ENCODE data around the gene CFAP69.
A peak's percentile ranks its signal among the peaks of the same experiment; 100 is the strongest.

CFAP69 gene, protein sequence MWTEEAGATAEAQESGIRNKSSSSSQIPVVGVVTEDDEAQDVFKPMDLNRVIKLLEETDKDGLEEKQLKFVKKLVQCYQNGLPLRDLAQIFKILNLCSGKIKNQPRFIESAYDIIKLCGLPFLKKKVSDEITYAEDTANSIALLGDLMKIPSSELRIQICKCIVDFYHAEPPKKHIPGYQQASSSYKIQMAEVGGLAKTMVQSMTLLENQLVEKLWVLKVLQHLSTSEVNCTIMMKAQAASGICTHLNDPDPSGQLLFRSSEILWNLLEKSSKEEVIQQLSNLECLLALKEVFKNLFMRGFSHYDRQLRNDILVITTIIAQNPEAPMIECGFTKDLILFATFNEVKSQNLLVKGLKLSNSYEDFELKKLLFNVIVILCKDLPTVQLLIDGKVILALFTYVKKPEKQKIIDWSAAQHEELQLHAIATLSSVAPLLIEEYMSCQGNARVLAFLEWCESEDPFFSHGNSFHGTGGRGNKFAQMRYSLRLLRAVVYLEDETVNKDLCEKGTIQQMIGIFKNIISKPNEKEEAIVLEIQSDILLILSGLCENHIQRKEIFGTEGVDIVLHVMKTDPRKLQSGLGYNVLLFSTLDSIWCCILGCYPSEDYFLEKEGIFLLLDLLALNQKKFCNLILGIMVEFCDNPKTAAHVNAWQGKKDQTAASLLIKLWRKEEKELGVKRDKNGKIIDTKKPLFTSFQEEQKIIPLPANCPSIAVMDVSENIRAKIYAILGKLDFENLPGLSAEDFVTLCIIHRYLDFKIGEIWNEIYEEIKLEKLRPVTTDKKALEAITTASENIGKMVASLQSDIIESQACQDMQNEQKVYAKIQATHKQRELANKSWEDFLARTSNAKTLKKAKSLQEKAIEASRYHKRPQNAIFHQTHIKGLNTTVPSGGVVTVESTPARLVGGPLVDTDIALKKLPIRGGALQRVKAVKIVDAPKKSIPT

DNA sequence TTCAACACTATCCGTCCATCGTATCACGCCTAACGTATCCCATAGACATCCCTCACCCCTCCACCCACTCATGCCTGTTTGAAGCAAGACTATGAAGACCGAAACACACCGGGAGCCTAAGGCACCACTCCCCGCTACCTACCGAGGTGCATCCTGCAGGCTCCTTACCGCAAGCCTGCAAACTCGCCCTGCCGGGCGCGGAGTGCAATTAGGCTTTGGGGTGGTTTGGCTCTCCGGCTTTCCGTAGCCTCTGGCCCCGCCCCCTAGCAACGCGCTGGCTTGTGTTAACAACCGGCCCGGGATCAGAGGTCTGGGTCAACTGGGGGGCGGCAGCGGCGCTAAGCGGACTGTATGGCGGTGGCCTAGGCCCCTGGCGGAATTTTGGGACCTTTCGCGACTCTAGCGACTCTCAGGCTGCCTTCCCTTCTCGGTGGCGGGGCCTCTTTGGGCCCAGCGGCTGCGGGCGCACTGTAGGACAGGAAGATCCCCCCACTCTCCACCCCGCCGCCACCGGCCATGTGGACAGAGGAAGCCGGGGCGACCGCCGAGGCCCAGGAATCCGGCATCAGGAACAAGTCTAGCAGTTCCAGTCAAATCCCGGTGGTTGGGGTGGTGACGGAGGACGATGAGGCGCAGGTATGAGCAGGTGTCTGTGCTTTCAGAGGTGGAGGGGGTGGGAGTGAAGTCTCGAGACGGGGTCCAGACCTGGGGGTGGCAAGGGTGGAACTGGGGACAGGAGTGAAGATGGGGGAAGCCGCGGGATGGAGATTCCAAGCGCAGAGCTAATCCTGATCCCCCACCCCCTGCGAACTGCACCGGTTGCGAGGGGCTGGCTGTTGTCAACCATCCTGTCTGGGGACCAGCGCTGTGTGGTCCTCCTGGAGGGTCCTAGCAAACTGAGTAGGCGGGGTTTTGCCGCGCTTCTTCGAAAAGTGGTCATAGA is at the start of gene CFAP69:
Gene CFAP69, plus strand, starts transcription at position 266 of the 943 bp plus-strand sequence. Its CDS starts 251 bp downstream, at position 517.
- H3K27ac ChIP-seq (ENCODE audit: low read depth, low read length), result no peak within 1 kb of the TSS
- peak within 1 kb of the TSS; percentile 94 to 96 for H3K4me3 ChIP-seq (ENCODE audit: low read depth in 1 of 2, low read length in 2 of 2)
- H3K9me3 ChIP-seq (ENCODE audit: control insufficient read depth in 1 of 2, low read length in 2 of 2), result no peaks in the 10 kb centered on the region
- no peaks in the 10 kb centered on the region for H3K36me3 ChIP-seq (ENCODE audit: control insufficient read depth in 1 of 2, insufficient read depth in 2 of 2, low read length in 2 of 2)
- no peaks in the 10 kb centered on the region for H3K27me3 ChIP-seq (ENCODE audit: control insufficient read depth in 1 of 2, insufficient read depth in 2 of 2, low read length in 2 of 2)
- peak within 1 kb of the TSS; percentile 83 to 84 for H3K9ac ChIP-seq (ENCODE audit: low read depth in 1 of 2, low read length in 2 of 2)
- H3K4me1 ChIP-seq (ENCODE audit: control insufficient read depth in 1 of 2, insufficient read depth in 2 of 2, low read length in 2 of 2), result peaks cover 15 to 24% of the 10 kb centered on the region in 2 donors

DNA sequence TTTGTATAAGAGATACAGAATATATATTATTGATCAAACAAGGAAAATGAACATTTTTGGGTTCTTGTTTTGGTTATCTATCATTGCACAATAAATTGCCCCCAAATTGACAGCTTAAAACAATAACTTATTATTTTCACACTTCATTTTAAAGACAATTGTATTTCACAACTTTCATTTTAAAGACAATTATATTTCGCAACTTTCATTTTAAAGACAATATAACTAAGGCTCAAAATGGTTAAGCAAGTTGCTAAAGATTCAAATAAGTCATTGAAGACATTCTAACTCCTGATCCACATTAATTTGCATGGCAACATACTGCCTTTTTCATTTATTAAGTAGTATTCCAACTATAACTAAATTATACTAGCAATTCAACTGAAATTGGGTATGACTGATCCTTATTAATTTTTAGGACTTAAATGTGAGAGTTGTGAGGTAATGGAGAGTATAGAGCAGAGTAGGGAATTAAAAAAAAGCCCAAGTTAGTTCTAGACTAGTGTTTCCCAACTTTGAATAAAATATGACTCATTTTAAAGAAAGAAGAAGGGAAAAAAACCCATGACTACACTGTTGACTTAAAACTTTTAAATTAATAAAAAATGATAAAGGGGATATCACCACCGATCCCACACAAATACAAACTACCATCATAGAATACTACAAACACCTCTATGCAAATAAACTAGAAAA is 43.3 kb upstream of the CFAP69 start:
- H3K36me3 ChIP-seq (ENCODE audit: control insufficient read depth in 1 of 2, insufficient read depth in 2 of 2, low read length in 2 of 2), result no peaks in the 10 kb centered on the region

DNA sequence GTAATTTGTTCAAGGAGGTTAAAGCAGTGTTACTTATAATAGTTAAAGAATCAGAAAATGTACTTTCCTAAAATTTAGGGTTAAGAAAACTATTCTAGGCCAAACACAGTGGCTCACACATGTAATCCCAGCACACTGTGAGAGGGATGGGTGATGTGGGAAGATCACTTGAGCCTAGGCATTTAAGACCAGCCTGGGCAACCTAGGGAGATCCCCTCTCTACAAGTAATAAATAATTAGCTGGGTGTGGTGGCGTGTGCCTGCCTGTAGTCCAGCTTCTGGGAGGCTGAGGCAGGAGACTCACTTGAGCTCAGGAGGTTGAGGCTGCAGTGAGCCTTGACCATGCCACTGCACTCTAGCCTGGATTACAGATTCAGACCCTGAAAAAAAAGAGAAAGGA is 37.0 kb upstream of the CFAP69 start:
- H3K4me1 ChIP-seq (ENCODE audit: control insufficient read depth in 1 of 2, insufficient read depth in 2 of 2, low read length in 2 of 2), result peaks cover 5 to 8% of the 10 kb centered on the region in 2 donors

More for the DNA sequence above, 43.3 kb upstream of the CFAP69 start:
- H3K27me3 ChIP-seq (ENCODE audit: control insufficient read depth in 1 of 2, insufficient read depth in 2 of 2, low read length in 2 of 2), result no peaks in the 10 kb centered on the region
- H3K9me3 ChIP-seq (ENCODE audit: control insufficient read depth in 1 of 2, low read length in 2 of 2), result no peaks in the 10 kb centered on the region
- H3K27ac ChIP-seq (ENCODE audit: low read depth, low read length), result no peak overlapping the region
- no peaks in the 10 kb centered on the region for H3K4me1 ChIP-seq (ENCODE audit: control insufficient read depth in 1 of 2, insufficient read depth in 2 of 2, low read length in 2 of 2)
- no peak overlapping the region for H3K9ac ChIP-seq (ENCODE audit: low read depth in 1 of 2, low read length in 2 of 2)
- H3K4me3 ChIP-seq (ENCODE audit: low read depth in 1 of 2, low read length in 2 of 2), result no peak overlapping the region

DNA sequence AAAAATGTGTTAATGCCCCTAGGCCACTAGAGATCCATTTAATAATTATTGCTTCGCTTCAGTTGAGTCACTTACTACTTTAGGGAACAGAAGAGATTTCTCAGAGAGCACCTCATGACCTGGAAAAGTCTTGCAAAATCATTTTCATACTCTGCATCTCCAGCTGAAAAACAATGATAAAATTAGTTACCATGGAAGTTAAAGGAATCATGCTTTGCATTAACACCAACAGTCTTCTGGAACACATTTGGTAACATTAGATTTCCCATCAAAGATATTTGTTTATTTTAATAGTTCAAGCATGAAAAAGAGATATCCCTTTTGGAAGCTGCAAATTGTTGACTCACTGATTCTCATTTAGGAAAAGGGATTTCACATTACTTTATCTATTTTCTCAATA is 35.2 kb upstream of the CFAP69 start:
- H3K36me3 ChIP-seq (ENCODE audit: control insufficient read depth in 1 of 2, insufficient read depth in 2 of 2, low read length in 2 of 2), result no peaks in the 10 kb centered on the region
- peaks cover 5 to 19% of the 10 kb centered on the region in 2 donors for H3K4me1 ChIP-seq (ENCODE audit: control insufficient read depth in 1 of 2, insufficient read depth in 2 of 2, low read length in 2 of 2)
- H3K27me3 ChIP-seq (ENCODE audit: control insufficient read depth in 1 of 2, insufficient read depth in 2 of 2, low read length in 2 of 2), result no peaks in the 10 kb centered on the region
- H3K27ac ChIP-seq (ENCODE audit: low read depth, low read length), result no peak overlapping the region
- H3K9me3 ChIP-seq (ENCODE audit: control insufficient read depth in 1 of 2, low read length in 2 of 2), result no peaks in the 10 kb centered on the region
- H3K4me3 ChIP-seq (ENCODE audit: low read depth in 1 of 2, low read length in 2 of 2), result no peak overlapping the region
- no peak overlapping the region for H3K9ac ChIP-seq (ENCODE audit: low read depth in 1 of 2, low read length in 2 of 2)

More for the DNA sequence above, 37.0 kb upstream of the CFAP69 start:
- H3K27me3 ChIP-seq (ENCODE audit: control insufficient read depth in 1 of 2, insufficient read depth in 2 of 2, low read length in 2 of 2), result no peaks in the 10 kb centered on the region
- no peaks in the 10 kb centered on the region for H3K36me3 ChIP-seq (ENCODE audit: control insufficient read depth in 1 of 2, insufficient read depth in 2 of 2, low read length in 2 of 2)
- no peak overlapping the region for H3K27ac ChIP-seq (ENCODE audit: low read depth, low read length)
- no peak overlapping the region for H3K9ac ChIP-seq (ENCODE audit: low read depth in 1 of 2, low read length in 2 of 2)
- H3K4me3 ChIP-seq (ENCODE audit: low read depth in 1 of 2, low read length in 2 of 2), result no peak overlapping the region
- H3K9me3 ChIP-seq (ENCODE audit: control insufficient read depth in 1 of 2, low read length in 2 of 2), result no peaks in the 10 kb centered on the region

DNA sequence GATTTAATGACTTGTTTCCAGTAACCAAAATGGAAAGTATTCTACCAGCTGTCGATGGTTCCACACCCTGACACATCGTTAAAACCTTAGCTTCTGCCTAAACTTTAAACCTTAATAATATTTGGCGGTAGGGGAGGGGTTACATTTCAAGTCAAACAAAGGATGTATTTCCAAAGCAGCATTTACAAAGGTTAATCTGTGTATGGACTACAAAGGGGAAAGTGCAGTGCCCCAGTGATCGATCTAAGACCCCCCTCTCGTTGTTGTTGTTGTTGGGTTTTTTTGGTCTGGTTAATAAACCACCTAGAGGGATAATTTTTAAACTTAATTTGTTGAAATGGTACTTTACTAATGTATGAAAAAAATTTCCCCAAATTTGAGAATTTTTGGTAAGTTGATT is 34.5 kb upstream of the CFAP69 start:
- H3K36me3 ChIP-seq (ENCODE audit: control insufficient read depth in 1 of 2, insufficient read depth in 2 of 2, low read length in 2 of 2), result no peaks in the 10 kb centered on the region
- no peak overlapping the region for H3K27ac ChIP-seq (ENCODE audit: low read depth, low read length)
- H3K9me3 ChIP-seq (ENCODE audit: control insufficient read depth in 1 of 2, low read length in 2 of 2), result no peaks in the 10 kb centered on the region
- peaks cover 5 to 19% of the 10 kb centered on the region in 2 donors for H3K4me1 ChIP-seq (ENCODE audit: control insufficient read depth in 1 of 2, insufficient read depth in 2 of 2, low read length in 2 of 2)
- H3K27me3 ChIP-seq (ENCODE audit: control insufficient read depth in 1 of 2, insufficient read depth in 2 of 2, low read length in 2 of 2), result no peaks in the 10 kb centered on the region
- no peak overlapping the region for H3K4me3 ChIP-seq (ENCODE audit: low read depth in 1 of 2, low read length in 2 of 2)
- peak overlapping the region in 1 of 2 donors; percentile 78 for H3K9ac ChIP-seq (ENCODE audit: low read depth in 1 of 2, low read length in 2 of 2)

DNA sequence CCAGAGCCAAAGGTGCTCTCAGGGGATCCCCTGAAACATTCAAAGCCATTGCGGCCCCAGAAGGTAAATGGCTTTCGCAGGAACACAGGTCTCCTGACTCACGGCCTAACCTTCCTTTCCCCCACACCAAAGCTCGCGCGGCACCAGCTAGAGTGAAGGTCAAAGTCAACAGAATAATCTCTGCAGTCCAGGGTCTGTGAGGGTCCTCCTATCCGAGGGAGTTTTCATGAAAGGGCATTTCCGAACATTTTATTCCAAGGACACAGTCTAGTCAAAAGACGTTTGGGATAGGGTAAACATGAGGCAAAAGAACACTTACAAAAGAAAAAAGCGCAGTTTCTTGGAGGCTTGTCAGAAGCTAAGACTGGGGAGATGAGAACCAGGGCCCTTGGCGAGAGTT is 34.0 kb upstream of the CFAP69 start:
- Histone ChIP-seq H3K9ac (ENCODE audit: low read depth in 1 of 2, low read length in 2 of 2) (peak overlapping the region; percentile 78 to 86), H3K4me3 (ENCODE audit: low read depth in 1 of 2, low read length in 2 of 2) (peak overlapping the region; percentile 67 to 82), H3K4me1 (ENCODE audit: control insufficient read depth in 1 of 2, insufficient read depth in 2 of 2, low read length in 2 of 2) (peaks cover 5 to 19% of the 10 kb centered on the region in 2 donors), H3K36me3 (ENCODE audit: control insufficient read depth in 1 of 2, insufficient read depth in 2 of 2, low read length in 2 of 2) (no peaks in the 10 kb centered on the region), H3K9me3 (ENCODE audit: control insufficient read depth in 1 of 2, low read length in 2 of 2) (no peaks in the 10 kb centered on the region), H3K27ac (ENCODE audit: low read depth, low read length) (peak overlapping the region; percentile 71), H3K27me3 (ENCODE audit: control insufficient read depth in 1 of 2, insufficient read depth in 2 of 2, low read length in 2 of 2) (no peaks in the 10 kb centered on the region)

DNA sequence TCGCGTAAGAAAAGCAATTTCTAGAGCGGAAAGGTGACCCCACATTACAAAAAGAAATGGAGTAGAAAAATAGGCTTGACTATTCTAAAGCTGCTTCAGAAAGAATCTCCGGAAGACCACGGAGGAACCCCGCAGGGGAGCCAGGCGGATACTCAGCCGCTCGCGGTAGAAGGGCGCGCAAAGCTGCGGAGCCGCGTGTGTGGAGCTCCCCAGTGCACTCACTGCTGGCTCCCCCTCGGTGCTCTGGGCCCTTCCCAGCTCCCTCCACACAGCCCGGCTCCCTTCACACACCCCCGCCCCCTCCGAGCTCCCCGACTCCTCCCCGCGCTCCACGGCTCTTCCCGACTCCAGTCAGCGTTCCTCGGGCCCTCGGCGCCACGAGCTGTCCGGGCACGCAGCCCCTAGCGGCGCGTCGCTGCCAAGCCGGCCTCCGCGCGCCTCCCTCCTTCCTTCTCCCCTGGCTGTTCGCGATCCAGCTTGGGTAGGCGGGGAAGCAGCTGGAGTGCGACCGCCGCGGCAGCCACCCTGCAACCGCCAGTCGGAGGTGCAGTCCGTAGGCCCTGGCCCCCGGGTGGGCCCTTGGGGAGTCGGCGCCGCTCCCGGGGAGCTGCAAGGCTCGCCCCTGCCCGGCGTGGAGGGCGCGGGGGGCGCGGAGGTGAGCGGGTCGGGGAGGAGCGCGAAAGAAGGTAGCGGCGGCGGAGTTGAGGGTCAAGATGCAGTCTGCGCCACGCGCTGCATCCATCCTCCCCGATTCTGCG is 33.4 kb upstream of the CFAP69 start, which contains the start of gene STEAP2:
Gene STEAP2, plus strand, starts transcription at position 350 of the 758 bp plus-strand sequence. CDS start 13,343 bp downstream, outside the sequence.
- Histone ChIP-seq H3K27ac (ENCODE audit: low read depth, low read length) (peak within 1 kb of the TSS; percentile 71), H3K9ac (ENCODE audit: low read depth in 1 of 2, low read length in 2 of 2) (peak within 1 kb of the TSS; percentile 78 to 86), H3K27me3 (ENCODE audit: control insufficient read depth in 1 of 2, insufficient read depth in 2 of 2, low read length in 2 of 2) (no peaks in the 10 kb centered on the region), H3K9me3 (ENCODE audit: control insufficient read depth in 1 of 2, low read length in 2 of 2) (no peaks in the 10 kb centered on the region), H3K36me3 (ENCODE audit: control insufficient read depth in 1 of 2, insufficient read depth in 2 of 2, low read length in 2 of 2) (no peaks in the 10 kb centered on the region), H3K4me3 (ENCODE audit: low read depth in 1 of 2, low read length in 2 of 2) (peak within 1 kb of the TSS; percentile 67 to 82), H3K4me1 (ENCODE audit: control insufficient read depth in 1 of 2, insufficient read depth in 2 of 2, low read length in 2 of 2) (peaks cover 5 to 19% of the 10 kb centered on the region in 2 donors)

DNA sequence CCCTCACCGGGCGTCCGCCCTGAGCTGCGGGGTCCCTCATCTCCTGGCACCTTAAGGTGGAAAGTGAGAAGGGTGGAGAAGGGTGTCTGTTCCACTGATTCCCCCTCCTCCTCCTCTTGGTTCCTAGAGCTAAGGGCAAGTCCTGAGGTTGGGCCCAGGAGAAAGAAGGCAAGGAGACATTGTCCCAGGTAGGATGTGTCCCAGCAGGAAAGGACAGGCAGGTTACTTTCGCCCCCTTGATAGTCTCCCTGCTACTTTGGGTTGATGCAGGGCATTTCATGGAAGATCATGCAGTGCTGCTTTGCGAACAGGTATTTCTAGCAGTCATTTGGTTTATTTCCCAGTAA is 32.9 kb upstream of the CFAP69 start:
- H3K9ac ChIP-seq (ENCODE audit: low read depth in 1 of 2, low read length in 2 of 2), result peak overlapping the region; percentile 78 to 86
- H3K4me1 ChIP-seq (ENCODE audit: control insufficient read depth in 1 of 2, insufficient read depth in 2 of 2, low read length in 2 of 2), result peaks cover 5 to 19% of the 10 kb centered on the region in 2 donors
- no peaks in the 10 kb centered on the region for H3K27me3 ChIP-seq (ENCODE audit: control insufficient read depth in 1 of 2, insufficient read depth in 2 of 2, low read length in 2 of 2)
- H3K27ac ChIP-seq (ENCODE audit: low read depth, low read length), result peak overlapping the region; percentile 71
- no peaks in the 10 kb centered on the region for H3K9me3 ChIP-seq (ENCODE audit: control insufficient read depth in 1 of 2, low read length in 2 of 2)
- H3K4me3 ChIP-seq (ENCODE audit: low read depth in 1 of 2, low read length in 2 of 2), result peak overlapping the region; percentile 67 to 82
- no peaks in the 10 kb centered on the region for H3K36me3 ChIP-seq (ENCODE audit: control insufficient read depth in 1 of 2, insufficient read depth in 2 of 2, low read length in 2 of 2)

Data from duodenal mucosa (tissue), 2 donors.